ENCODE measurements around the gene SARDH. TPM values are rescaled to one million over a fixed set of nuclear protein-coding genes. Genes with fewer than 3 reads are reported as not detected.
"Not testable (repeated sequence)": the region's sequence is repeated elsewhere in the genome, so short reads cannot be mapped to it uniquely, and the experiment has no call there.

The SARDH gene
- total RNA-seq, 4 donors from 2014 or later: 0.32 to 0.98 (median 0.44) TPM; not detected in 1

DNA sequence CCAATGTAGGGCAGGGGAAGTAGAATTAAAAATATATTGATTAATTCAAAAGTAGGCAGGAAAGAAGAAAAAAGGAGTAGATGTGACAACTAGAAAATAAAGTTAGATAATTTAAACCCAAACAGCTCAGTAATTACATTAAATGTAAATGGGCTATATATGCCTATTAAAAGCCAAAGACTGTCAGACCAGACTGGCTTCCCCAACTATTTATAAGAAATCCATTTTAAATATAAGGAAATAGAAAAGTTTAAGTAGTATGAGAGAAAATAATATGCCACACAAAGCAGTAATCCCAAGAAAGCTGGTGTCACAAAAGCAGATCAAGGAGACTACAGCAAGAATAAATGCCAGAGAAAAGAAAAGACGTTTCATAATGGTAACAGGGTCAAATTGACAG is 28.9 kb upstream of the SARDH start:
- Histone ChIP-seq H3K36me3 (peaks cover 65% of the 10 kb centered on the region), H3K4me1 (no peaks in the 10 kb centered on the region), H3K4me3 (no peak overlapping the region), H3K27me3 (no peaks in the 10 kb centered on the region), H3K9me3 (peaks cover 8% of the 10 kb centered on the region), H3K27ac (no peak overlapping the region)
- WGBS: 96% methylated on average over 1 of the region's 1 CpG
- no peak for DNase-seq (ENCODE audit: low spot score in 2 of 2)
- no peak for TF ChIP-seq EP300 (IDR thresholded peaks at IDR 0.05)
- TF ChIP-seq, protein P1, sequence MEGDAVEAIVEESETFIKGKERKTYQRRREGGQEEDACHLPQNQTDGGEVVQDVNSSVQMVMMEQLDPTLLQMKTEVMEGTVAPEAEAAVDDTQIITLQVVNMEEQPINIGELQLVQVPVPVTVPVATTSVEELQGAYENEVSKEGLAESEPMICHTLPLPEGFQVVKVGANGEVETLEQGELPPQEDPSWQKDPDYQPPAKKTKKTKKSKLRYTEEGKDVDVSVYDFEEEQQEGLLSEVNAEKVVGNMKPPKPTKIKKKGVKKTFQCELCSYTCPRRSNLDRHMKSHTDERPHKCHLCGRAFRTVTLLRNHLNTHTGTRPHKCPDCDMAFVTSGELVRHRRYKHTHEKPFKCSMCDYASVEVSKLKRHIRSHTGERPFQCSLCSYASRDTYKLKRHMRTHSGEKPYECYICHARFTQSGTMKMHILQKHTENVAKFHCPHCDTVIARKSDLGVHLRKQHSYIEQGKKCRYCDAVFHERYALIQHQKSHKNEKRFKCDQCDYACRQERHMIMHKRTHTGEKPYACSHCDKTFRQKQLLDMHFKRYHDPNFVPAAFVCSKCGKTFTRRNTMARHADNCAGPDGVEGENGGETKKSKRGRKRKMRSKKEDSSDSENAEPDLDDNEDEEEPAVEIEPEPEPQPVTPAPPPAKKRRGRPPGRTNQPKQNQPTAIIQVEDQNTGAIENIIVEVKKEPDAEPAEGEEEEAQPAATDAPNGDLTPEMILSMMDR (IDR thresholded peaks at IDR 0.05): no peak
- TF ChIP-seq POLR2A (IDR thresholded peaks at IDR 0.05): no peak
- no peak for TF ChIP-seq POLR2AphosphoS5 (IDR thresholded peaks at IDR 0.05)

- not testable (repeated sequence) for DNase-seq (ENCODE audit: low spot score in 2 of 2); H3K9me3 ChIP-seq; H3K27ac ChIP-seq; H3K4me1 ChIP-seq; H3K27me3 ChIP-seq; H3K4me3 ChIP-seq
- peaks cover 62% of the 10 kb centered on the region for H3K36me3 ChIP-seq
- WGBS: 97% methylated on average over 3 of the region's 3 CpGs
Measured at GRCh38 chr9:133766234-133766633, 28.1 kb upstream of the SARDH start.

DNA sequence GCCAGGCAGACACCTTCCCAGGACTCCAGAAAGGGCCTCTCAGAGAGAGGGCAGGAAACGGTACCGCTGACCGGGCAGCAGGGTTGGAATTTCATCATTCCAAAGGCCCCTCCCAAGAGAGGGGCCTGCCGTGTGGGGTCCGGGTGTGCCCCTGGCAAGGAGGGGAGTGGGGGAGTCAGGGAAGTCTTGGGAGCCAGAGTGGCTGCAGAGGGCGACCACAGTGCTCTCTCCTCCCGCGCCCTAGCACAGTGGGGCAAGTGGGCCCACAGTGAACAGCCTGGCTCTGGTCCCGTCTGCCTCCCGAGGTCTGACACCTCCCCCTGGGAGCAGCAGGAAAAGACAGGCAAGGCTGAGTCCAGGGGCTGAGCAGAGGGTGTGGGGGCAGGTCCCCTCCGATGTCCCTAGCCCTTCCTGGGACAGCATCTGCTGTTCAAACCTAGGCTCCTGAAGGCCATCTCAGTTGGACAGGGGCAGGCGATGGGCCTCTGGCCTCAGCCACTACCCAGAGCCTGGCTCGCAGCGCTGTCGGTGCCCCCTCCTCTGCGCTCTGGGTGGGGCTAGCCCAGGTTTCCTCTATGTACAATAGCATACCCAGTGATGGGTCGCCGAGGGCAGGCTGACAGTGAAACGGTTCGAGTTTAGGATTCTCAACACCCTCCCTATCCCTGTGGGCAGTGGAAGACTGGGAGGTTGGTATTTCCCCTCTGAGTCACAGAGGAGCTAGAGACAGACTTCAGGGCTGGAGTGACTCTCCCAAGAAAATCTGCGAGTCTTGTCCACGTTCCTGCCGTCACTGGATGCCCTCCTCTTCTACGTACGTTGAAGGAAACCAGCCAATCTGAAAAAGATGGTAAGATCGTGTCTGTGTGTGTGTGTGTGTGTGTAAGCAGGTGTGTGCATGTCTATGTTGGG is 25.4 kb upstream of the SARDH start:
- 91% methylated on average over 21 of the region's 26 CpGs for WGBS
- no peaks in the 10 kb centered on the region for H3K4me1 ChIP-seq
- no peak for DNase-seq (ENCODE audit: low spot score in 2 of 2)

GRCh38 chr9:133762488-133763271 is 24.5 kb upstream of the SARDH start:
- no peak for DNase-seq (ENCODE audit: low spot score in 2 of 2)
- Histone ChIP-seq H3K27ac (no peak overlapping the region), H3K4me3 (no peak overlapping the region), H3K36me3 (peaks cover 36% of the 10 kb centered on the region), H3K4me1 (no peaks in the 10 kb centered on the region), H3K27me3 (no peaks in the 10 kb centered on the region), H3K9me3 (peaks cover 8% of the 10 kb centered on the region)
- TF ChIP-seq, protein P1 (IDR thresholded peaks at IDR 0.05): no peak
- TF ChIP-seq EP300 (IDR thresholded peaks at IDR 0.05) (no peak), POLR2AphosphoS5 (IDR thresholded peaks at IDR 0.05) (no peak), POLR2A (IDR thresholded peaks at IDR 0.05) (no peak)
- 92% methylated on average over 17 of the region's 19 CpGs for WGBS

More for the DNA sequence above, 25.4 kb upstream of the SARDH start:
- TF ChIP-seq POLR2A (IDR thresholded peaks at IDR 0.05): no peak
- Histone ChIP-seq H3K9me3 (peaks cover 8% of the 10 kb centered on the region), H3K36me3 (peaks cover 45% of the 10 kb centered on the region), H3K27ac (no peak overlapping the region), H3K27me3 (no peaks in the 10 kb centered on the region), H3K4me3 (no peak overlapping the region)

DNA sequence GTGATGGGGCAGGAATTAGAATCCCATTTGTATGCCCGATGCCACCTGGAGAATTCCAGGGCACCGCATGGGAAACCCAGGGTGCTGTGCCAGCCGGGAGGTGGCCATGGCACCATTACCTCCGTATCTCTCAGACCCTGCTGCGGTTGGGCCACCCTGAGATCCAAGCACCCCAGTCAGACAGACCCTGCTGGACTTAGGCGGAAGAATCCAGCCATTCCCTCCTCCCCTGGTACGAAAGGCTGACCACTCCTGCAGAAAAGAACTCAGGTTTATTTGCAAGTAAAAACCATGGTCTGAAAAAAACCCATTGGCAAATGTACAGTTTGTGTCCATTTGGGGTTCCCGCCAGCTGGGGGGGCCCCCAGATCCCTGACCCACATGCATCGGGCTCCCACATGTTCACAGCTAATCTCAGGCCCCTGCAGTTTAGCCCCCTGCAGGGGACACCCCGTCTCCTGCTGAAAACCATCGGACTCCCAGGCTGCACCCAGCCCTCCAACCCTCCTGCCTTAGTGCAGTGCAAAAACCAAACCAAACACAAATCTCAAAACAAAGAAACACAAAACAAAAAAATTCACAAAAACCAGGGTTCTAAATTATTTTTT is 23.6 kb upstream of the SARDH start:
- Histone ChIP-seq H3K4me3 (no peak overlapping the region), H3K9me3 (no peaks in the 10 kb centered on the region), H3K27me3 (no peaks in the 10 kb centered on the region), H3K4me1 (no peaks in the 10 kb centered on the region), H3K36me3 (peaks cover 27% of the 10 kb centered on the region), H3K27ac (no peak overlapping the region)
- 96% methylated on average over 10 of the region's 11 CpGs for whole genome bisulfite sequencing
- TF ChIP-seq, protein P1 (IDR thresholded peaks at IDR 0.05): no peak
- no peak for TF ChIP-seq POLR2AphosphoS5 (IDR thresholded peaks at IDR 0.05)
- no peak for TF ChIP-seq EP300 (IDR thresholded peaks at IDR 0.05)
- no peak for TF ChIP-seq POLR2A (IDR thresholded peaks at IDR 0.05)
- no peak for DNase-seq (ENCODE audit: low spot score in 2 of 2)
